Ovary (tissue), 3 donors: Measurements from ENCODE around the gene MYH15.

Experiments used
- CTCF ChIP-seq, 3 donors: fragments of 450-650 bp in 2 of 3; fragments of 200-600 bp in 1 of 3; IDR thresholded peaks; one replicate each; pipeline versions ENCODE4 v1.5.1 to v1.8.0; 2016 to 2022; ENCODE audit warnings: antibody characterized with exemption in 3 of 3, mild to moderate bottlenecking in 1 of 3
- EP300 ChIP-seq: sonication (generic); formaldehyde crosslinking; IDR thresholded peaks from one replicate; pipeline ENCODE4 v1.6.1; 2017; ENCODE audit warnings: antibody characterized with exemption
- POLR2A ChIP-seq: fragments of 450-650 bp; IDR thresholded peaks from one replicate; pipeline ENCODE4 v1.6.1; 2017; ENCODE audit warnings: antibody characterized with exemption, mild to moderate bottlenecking, moderate library complexity
- donor health status: DM: no; HTN: no; CAD: no.

- TF ChIP-seq CTCF (IDR thresholded peaks at IDR 0.05) (peak in 1 of 3 donors; percentile 23), POLR2A (no peak), EP300 (no peak)
Observed at GRCh38 chr3:108552267-108553159, 42.1 kb upstream of the MYH15 start.
